Stimulated activated naive B cell treated with anti-CD40 and anti-IgM and Interleukin-4, amounts not matched to agents 10 μg/mL and 1 μg/mL and 100 μg/mL, for 72 hours (primary cell): ENCODE results near the gene CREB3L1.
"Not testable (repeated sequence)": the region's sequence is repeated elsewhere in the genome, so short reads cannot be mapped to it uniquely, and the experiment has no call there.

ENCODE experiments used
- ATAC-seq, 2 donors: fragments of 150-1000 bp; cut with Tn5 transposase; replicated peaks; 2 replicates each; pipeline ENCODE4 v1.10.0; 2021; ENCODE audit warnings: moderate library complexity in 1 of 2
- DNase-seq: peaks from one replicate; pipeline ENCODE4 v3.0.0; 2021
- H3K27ac Mint-ChIP-seq: one replicate; pipeline ENCODE4 v1.8.0; 2022; ENCODE audit warnings: mild to moderate bottlenecking, mixed read lengths
- H3K27me3 Mint-ChIP-seq, 2 donors: one replicate each; pipeline ENCODE4 v1.8.0; 2022; ENCODE audit warnings: mixed read lengths in 2 of 2
- H3K36me3 Mint-ChIP-seq, 2 donors: one replicate each; pipeline ENCODE4 v1.8.0; 2022; ENCODE audit warnings: mixed read lengths in 2 of 2, mild to moderate bottlenecking in 1 of 2
- H3K4me1 Mint-ChIP-seq, 2 donors: one replicate each; pipeline ENCODE4 v1.8.0; 2022; ENCODE audit warnings: mixed read lengths in 2 of 2, mild to moderate bottlenecking in 1 of 2
- H3K4me3 Mint-ChIP-seq, 2 donors: one replicate each; pipeline ENCODE4 v1.8.0; 2022; ENCODE audit warnings: mild to moderate bottlenecking in 2 of 2, mixed read lengths in 2 of 2, moderate library complexity in 1 of 2
- H3K9me3 Mint-ChIP-seq, 2 donors: one replicate each; pipeline ENCODE4 v1.8.0; 2022; ENCODE audit warnings: mixed read lengths in 2 of 2, mild to moderate bottlenecking in 1 of 2

Gene CREB3L1

GRCh38 chr11:46304036-46304435 lies 26.6 kb downstream of the CREB3L1 start:
- H3K36me3 Mint-ChIP-seq, ATAC-seq, H3K9me3 Mint-ChIP-seq, H3K4me3 Mint-ChIP-seq, DNase-seq, H3K4me1 Mint-ChIP-seq, H3K27ac Mint-ChIP-seq: not testable (repeated sequence)
- H3K27me3 Mint-ChIP-seq = peaks cover 19 to 21% of the 10 kb centered on the region in 2 donors

GRCh38 chr11:46304605-46305179 lies 27.2 kb downstream of the CREB3L1 start:
- Mint-ChIP-seq H3K27ac (no peak overlapping the region), H3K27me3 (peaks cover 16 to 19% of the 10 kb centered on the region in 2 donors), H3K36me3 (no peaks in the 10 kb centered on the region), H3K4me3 (no peak overlapping the region), H3K9me3 (no peaks in the 10 kb centered on the region), H3K4me1 (peaks cover 6 to 9% of the 10 kb centered on the region in 2 donors)
- ATAC-seq = no peak
- DNase-seq = no peak

- ATAC-seq = no peak
- Mint-ChIP-seq H3K9me3 (no peaks in the 10 kb centered on the region), H3K27me3 (peaks cover 15 to 16% of the 10 kb centered on the region in 2 donors), H3K4me1 (peaks cover 12 to 15% of the 10 kb centered on the region in 2 donors), H3K27ac (no peak overlapping the region), H3K4me3 (no peak overlapping the region), H3K36me3 (no peaks in the 10 kb centered on the region)
- DNase-seq = no peak
Observed at GRCh38 chr11:46305295-46305694, 27.8 kb downstream of the CREB3L1 start.

DNA sequence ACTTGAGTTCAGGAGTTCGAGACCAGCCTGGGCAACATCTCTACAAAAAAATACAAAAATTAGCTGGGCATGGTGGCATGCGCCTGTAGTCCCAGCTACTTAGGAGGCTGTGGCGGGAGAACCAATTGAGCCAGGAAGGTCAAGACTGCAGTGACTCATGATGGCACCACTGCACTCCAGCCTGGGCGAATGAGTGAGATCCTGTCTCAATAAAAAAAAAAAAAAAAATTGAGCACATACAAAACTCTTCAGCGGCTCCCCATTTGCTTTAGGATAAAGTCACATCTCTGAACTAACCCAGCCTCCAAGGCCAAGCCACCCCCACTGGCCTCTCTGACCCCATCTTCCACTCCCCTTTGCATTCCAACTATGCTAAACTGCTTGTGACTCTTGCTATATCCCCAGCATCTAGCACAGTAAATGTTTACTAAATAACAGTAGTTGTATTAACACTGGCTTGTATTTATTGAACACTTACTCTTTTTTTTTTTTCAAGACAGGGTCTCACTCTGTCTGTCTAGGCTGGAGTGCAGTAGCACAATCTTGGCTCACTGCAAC lies 28.9 kb downstream of the CREB3L1 start:
- no peak for ATAC-seq
- Mint-ChIP-seq H3K27me3 (peaks cover 16 to 20% of the 10 kb centered on the region in 2 donors), H3K9me3 (no peaks in the 10 kb centered on the region), H3K4me1 (peaks cover 15 to 16% of the 10 kb centered on the region in 2 donors), H3K36me3 (no peaks in the 10 kb centered on the region), H3K27ac (no peak overlapping the region), H3K4me3 (no peak overlapping the region)
- no peak for DNase-seq

GRCh38 chr11:46307369-46307768 lies 29.9 kb downstream of the CREB3L1 start:
- no peak for ATAC-seq
- Mint-ChIP-seq H3K9me3 (no peaks in the 10 kb centered on the region), H3K27me3 (peaks cover 20 to 25% of the 10 kb centered on the region in 2 donors), H3K4me3 (no peak overlapping the region), H3K27ac (no peak overlapping the region), H3K4me1 (peaks cover 15 to 16% of the 10 kb centered on the region in 2 donors), H3K36me3 (no peaks in the 10 kb centered on the region)
- no peak for DNase-seq

- peaks cover 20 to 27% of the 10 kb centered on the region in 2 donors for H3K27me3 Mint-ChIP-seq
- ATAC-seq = no peak
- no peaks in the 10 kb centered on the region for H3K9me3 Mint-ChIP-seq
- H3K27ac Mint-ChIP-seq = no peak overlapping the region
- DNase-seq = no peak
- peaks cover 15 to 16% of the 10 kb centered on the region in 2 donors for H3K4me1 Mint-ChIP-seq
- no peak overlapping the region for H3K4me3 Mint-ChIP-seq
- no peaks in the 10 kb centered on the region for H3K36me3 Mint-ChIP-seq
Observed at GRCh38 chr11:46307785-46308341, 30.4 kb downstream of the CREB3L1 start.

- Mint-ChIP-seq H3K4me1 (peaks cover 15 to 16% of the 10 kb centered on the region in 2 donors), H3K9me3 (no peaks in the 10 kb centered on the region), H3K4me3 (peak overlapping the region in 1 of 2 donors; percentile 25), H3K27me3 (peaks cover 20 to 27% of the 10 kb centered on the region in 2 donors), H3K36me3 (no peaks in the 10 kb centered on the region), H3K27ac (no peak overlapping the region)
- DNase-seq (peak; percentile 28), ATAC-seq (peak; percentile 64 to 67)
Observed at GRCh38 chr11:46308631-46309419, 31.4 kb downstream of the CREB3L1 start.

DNA sequence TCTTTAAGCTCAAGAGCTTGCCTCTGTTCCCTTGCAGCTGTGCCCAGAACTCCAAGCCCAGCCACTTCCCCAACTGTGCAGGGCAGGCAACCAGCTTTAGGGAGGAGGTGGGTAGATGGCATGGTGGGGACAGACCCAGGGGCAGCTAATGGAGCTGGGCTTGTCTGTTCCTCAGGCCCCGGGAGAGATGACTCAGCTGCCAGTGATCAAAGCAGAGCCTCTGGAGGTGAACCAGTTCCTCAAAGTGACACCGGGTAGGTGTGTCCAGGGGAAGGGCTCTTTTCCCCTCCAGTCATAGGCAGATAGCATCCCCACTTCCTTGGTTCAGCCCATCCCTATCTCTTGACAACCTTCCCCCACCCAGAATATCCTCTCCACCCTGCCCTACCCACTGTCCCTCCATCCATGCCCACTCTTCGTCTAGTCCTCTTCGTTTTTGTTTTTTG lies 32.4 kb downstream of the CREB3L1 start:
- ATAC-seq (peak; percentile 96 to 99), DNase-seq (peak; percentile 65)
- no peak overlapping the region for H3K4me3 Mint-ChIP-seq
- H3K4me1 Mint-ChIP-seq = peaks cover 15 to 16% of the 10 kb centered on the region in 2 donors
- H3K27ac Mint-ChIP-seq = no peak overlapping the region
- no peaks in the 10 kb centered on the region for H3K9me3 Mint-ChIP-seq
- peaks cover 21 to 27% of the 10 kb centered on the region in 2 donors for H3K27me3 Mint-ChIP-seq
- H3K36me3 Mint-ChIP-seq = no peaks in the 10 kb centered on the region

DNA sequence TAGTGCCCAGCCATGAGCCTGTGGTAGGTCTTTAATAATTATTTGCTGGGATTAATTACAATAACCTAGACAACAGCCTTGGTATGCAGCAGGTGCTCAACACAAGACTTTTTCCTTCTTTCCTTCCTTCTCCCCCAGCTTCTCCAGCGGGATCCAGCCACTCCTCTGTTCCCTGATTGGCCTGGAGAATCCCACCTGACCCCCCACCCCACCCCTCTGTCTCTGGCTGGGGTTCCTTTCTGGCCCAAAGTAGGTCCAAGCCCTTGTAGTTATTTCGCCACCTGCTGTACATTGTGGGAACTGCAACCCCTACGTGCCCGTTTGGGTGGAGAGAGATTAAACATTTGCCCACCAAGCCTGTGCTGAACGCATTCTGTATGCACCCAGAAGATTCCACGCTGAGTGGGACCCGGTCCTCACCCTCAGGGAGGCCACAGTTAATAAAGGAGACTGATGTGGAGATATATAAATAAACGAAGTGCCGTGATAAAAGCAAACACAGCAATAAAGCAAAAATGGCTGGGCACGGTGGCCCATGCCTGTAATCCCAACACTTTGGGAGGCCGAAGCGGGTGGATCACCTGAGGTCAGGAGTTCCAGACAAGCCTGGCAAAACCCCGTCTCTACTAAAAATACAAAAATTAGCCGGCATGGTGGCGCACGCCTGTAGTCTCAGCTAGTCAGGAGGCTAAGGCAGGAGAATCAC lies 37.7 kb downstream of the CREB3L1 start:
- Mint-ChIP-seq H3K27ac (no peak overlapping the region), H3K36me3 (no peaks in the 10 kb centered on the region), H3K27me3 (peaks cover 11 to 17% of the 10 kb centered on the region in 2 donors), H3K9me3 (peaks cover 2 to 10% of the 10 kb centered on the region in 2 donors), H3K4me1 (peaks cover 18 to 24% of the 10 kb centered on the region in 2 donors), H3K4me3 (no peak overlapping the region)
- peak; percentile 69 to 70 for ATAC-seq
- peak; percentile 56 for DNase-seq

DNA sequence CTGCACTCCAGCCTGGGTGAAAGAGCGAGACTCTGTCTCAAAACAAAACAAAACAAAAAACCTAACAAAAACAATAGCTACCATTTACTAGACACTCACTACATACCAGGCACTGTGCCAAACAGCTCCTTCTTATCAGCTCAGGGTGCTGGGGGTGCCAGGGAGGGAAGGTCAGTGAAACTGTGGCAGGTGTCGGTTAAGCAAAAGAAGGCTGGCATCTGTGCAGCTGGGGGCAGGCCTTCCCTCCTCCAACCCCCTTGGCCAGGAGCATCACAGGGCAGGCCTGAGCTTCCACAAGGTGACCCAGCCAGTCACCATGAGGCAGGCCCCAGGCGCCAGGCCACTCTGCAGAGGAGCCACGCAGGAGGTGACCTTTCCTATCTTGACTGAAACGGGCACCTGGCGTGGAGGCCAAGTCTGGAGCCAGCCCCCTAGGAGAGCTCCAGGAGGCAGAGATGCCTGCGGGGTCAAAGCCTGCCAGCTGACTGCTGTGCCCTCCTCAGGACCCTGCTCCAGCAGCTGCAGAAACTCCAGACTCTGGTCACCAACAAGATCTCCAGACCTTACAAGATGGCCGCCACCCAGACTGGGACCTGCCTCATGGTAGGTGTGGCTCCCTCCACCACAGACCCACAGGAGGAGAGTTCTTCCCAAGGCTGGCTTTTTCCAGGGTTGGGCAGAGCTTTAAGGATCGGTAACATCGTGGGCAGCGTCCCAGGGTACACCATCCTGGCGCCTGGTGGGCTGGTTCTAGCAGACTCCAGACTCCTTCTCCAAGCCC lies 38.5 kb downstream of the CREB3L1 start:
- Mint-ChIP-seq H3K27me3 (peaks cover 6 to 17% of the 10 kb centered on the region in 2 donors), H3K27ac (no peak overlapping the region), H3K36me3 (peaks cover 0 to 1% of the 10 kb centered on the region in 2 donors), H3K4me1 (peaks cover 16 to 25% of the 10 kb centered on the region in 2 donors), H3K9me3 (peaks cover 3 to 10% of the 10 kb centered on the region in 2 donors), H3K4me3 (no peak overlapping the region)
- DNase-seq (no peak), ATAC-seq (no peak)

- peaks cover 0 to 1% of the 10 kb centered on the region in 2 donors for H3K36me3 Mint-ChIP-seq
- H3K9me3 Mint-ChIP-seq = peaks cover 3 to 10% of the 10 kb centered on the region in 2 donors
- peaks cover 16 to 25% of the 10 kb centered on the region in 2 donors for H3K4me1 Mint-ChIP-seq
- peak overlapping the region; percentile 54 to 66 for H3K4me3 Mint-ChIP-seq
- H3K27ac Mint-ChIP-seq = peak overlapping the region; percentile 68
- DNase-seq (no peak), ATAC-seq (no peak)
- peaks cover 6% of the 10 kb centered on the region in 2 donors for H3K27me3 Mint-ChIP-seq
Observed at GRCh38 chr11:46319074-46319453, 41.6 kb downstream of the CREB3L1 start.

DNA sequence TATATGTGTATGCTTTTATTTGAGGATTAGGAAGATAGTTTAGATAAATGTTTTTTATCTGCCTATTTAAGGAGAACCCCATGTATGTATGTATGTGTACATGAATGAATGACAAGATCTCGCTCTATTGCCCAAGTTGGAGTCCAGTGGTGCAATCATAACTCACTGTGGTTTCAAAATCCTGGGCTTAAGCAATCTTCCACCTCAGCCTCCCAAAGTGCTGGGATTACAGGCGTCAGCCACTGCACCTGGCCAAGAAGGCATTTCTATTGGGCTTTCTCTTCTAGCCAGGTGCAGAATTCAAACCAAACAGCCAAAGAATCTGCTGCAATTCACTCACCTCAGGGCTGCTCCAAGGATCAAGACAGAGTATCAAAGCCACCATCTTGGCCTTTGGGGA lies 44.3 kb downstream of the CREB3L1 start:
- Mint-ChIP-seq H3K27ac (no peak overlapping the region), H3K4me3 (no peak overlapping the region), H3K9me3 (peaks cover 3 to 10% of the 10 kb centered on the region in 2 donors), H3K27me3 (peaks cover 14 to 16% of the 10 kb centered on the region in 2 donors), H3K36me3 (peaks cover 0 to 1% of the 10 kb centered on the region in 2 donors), H3K4me1 (peaks cover 14 to 19% of the 10 kb centered on the region in 2 donors)
- no peak for DNase-seq
- ATAC-seq = no peak

GRCh38 chr11:46322759-46323158 lies 45.3 kb downstream of the CREB3L1 start:
- no peak overlapping the region for H3K27ac Mint-ChIP-seq
- H3K27me3 Mint-ChIP-seq = peaks cover 20 to 23% of the 10 kb centered on the region in 2 donors
- ATAC-seq = no peak
- peaks cover 3 to 10% of the 10 kb centered on the region in 2 donors for H3K9me3 Mint-ChIP-seq
- H3K4me1 Mint-ChIP-seq = peaks cover 16 to 18% of the 10 kb centered on the region in 2 donors
- H3K36me3 Mint-ChIP-seq = peaks cover 0 to 1% of the 10 kb centered on the region in 2 donors
- no peak overlapping the region for H3K4me3 Mint-ChIP-seq
- DNase-seq = no peak
